Liver (tissue), 3 donors: ENCODE measurements around the gene DET1.

Source experiments
- CTCF ChIP-seq: fragments of 150-350 bp; IDR thresholded peaks from 2 replicates; pipeline ENCODE4 v1.5.1; 2017; ENCODE audit warnings: improper control_type of control experiment, low read depth, low read length; ENCODE audit not compliant: missing input control
- MAX ChIP-seq: IDR thresholded peaks from 2 replicates; pipeline ENCODE4 v1.6.1; 2016; ENCODE audit warnings: antibody characterized with exemption
- RAD21 ChIP-seq, 2 donors: IDR thresholded peaks; 2 replicates each; pipeline ENCODE4 v1.6.1; 2016; ENCODE audit warnings: antibody characterized with exemption in 2 of 2, mild to moderate bottlenecking in 2 of 2
- donor health status: healthy.
- donor health status: healthy.

- no peak for TF ChIP-seq RAD21 (IDR thresholded peaks at IDR 0.05)
- TF ChIP-seq CTCF, result no peak
- TF ChIP-seq MAX, result no peak
These were observed 7.0 kb downstream of the DET1 start for GRCh38 chr15:88539441-88539840.
